Retinal pigment epithelial cell (primary cell): ENCODE results near the gene PBX4.

Source experiments
- DNase-seq: peaks from one replicate; pipeline ENCODE4 v3.0.0-alpha.2; 2010; ENCODE audit warnings: low read depth
- H3K4me3 ChIP-seq: 2 replicates; pipeline ENCODE4 v1.5.1; 2011; ENCODE audit warnings: mild to moderate bottlenecking, low read length, control low read depth, moderate library complexity
- TF ChIP-seq, protein P1 (sequence below): conservative IDR thresholded peaks from 2 replicates; pipeline ENCODE4 v1.5.1; 2011; ENCODE audit warnings: low read depth, low read length, control low read depth, inconsistent platforms

The PBX4 gene

GRCh38 chr19:19630426-19630825 is 11.9 kb upstream of the PBX4 start:
- no peak for DNase-seq
- TF ChIP-seq, protein P1, sequence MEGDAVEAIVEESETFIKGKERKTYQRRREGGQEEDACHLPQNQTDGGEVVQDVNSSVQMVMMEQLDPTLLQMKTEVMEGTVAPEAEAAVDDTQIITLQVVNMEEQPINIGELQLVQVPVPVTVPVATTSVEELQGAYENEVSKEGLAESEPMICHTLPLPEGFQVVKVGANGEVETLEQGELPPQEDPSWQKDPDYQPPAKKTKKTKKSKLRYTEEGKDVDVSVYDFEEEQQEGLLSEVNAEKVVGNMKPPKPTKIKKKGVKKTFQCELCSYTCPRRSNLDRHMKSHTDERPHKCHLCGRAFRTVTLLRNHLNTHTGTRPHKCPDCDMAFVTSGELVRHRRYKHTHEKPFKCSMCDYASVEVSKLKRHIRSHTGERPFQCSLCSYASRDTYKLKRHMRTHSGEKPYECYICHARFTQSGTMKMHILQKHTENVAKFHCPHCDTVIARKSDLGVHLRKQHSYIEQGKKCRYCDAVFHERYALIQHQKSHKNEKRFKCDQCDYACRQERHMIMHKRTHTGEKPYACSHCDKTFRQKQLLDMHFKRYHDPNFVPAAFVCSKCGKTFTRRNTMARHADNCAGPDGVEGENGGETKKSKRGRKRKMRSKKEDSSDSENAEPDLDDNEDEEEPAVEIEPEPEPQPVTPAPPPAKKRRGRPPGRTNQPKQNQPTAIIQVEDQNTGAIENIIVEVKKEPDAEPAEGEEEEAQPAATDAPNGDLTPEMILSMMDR, result no peak
- H3K4me3 ChIP-seq, result no peak overlapping the region

GRCh38 chr19:19630062-19630414 is 11.6 kb upstream of the PBX4 start:
- no peak for DNase-seq
- H3K4me3 ChIP-seq, result no peak overlapping the region

GRCh38 chr19:19628501-19629134 is 10.1 kb upstream of the PBX4 start:
- peak overlapping the region; percentile 47 for H3K4me3 ChIP-seq
- TF ChIP-seq, protein P1, result no peak
- DNase-seq, result peak; percentile 51

More at GRCh38 chr19:19630062-19630414, 11.6 kb upstream of the PBX4 start:
- TF ChIP-seq, protein P1, result no peak

- H3K4me3 ChIP-seq, result peak within 1 kb of the TSS; percentile 47
- DNase-seq, result no peak
- TF ChIP-seq, protein P1, result no peak
Observed at GRCh38 chr19:19627621-19628500, 9.4 kb upstream of the PBX4 start, which contains the start of gene LPAR2. Gene LPAR2 (minus strand): TSS chr19:19628220. CDS start chr19:19627275, 945 bp downstream.

DNA sequence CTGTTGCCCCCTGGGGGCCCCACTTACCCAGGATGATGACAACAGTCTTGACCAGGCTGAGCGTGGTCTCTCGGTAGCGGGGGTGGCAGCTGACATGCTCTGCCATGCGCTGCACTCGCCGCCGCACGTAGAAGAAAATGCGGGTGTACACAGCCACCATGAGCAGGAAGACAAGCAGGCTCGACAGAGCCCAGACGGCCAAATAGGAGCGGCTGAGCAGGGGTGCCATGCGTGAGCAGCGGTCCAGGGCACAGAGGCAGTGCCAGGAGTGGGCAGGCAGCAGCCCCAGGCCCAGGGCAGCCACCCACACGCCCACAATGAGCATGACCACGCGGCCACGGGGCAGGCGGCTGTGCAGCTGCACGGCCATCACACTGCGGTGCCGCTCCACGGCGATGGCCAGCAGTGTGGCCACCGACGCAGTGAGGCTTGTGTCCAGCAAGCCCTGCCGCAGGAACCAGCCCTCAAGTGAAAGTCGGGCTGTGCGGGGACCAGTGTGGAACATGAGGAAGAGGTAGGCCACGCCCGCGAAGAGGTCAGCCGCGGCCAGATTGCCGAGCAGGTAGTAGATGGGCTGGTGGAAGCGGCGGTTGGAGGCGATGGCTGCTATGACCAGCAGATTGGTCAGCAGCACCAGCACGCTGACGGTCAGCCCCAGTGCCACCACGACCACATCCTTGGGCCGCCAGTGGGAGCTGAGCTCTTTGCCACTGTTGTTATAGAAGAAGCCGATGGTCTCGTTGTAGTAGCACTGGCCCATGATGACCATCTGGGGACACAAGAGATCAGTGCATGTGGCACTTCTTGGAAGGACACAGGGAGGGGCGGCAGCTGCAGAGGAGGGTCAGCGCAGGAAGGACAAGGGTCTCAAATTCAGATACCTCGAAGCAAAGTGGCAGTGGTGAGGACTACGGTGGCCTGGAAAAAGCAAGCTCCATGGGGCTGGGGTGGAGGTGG is 8.3 kb upstream of the PBX4 start:
- TF ChIP-seq, protein P1, result no peak
- DNase-seq, result no peak
- no peak overlapping the region for H3K4me3 ChIP-seq

GRCh38 chr19:19624032-19624570 is 5.6 kb upstream of the PBX4 start:
- DNase-seq, result no peak
- TF ChIP-seq, protein P1, result no peak
- no peak overlapping the region for H3K4me3 ChIP-seq
